PC-3 (cell line): Measurements from ENCODE around the gene CAPN3.

Experiments used
- EZH2 ChIP-seq: fragments of 300-600 bp; sonication (generic); IDR thresholded peaks from one replicate; pipeline ENCODE4 v1.6.1; 2017; ENCODE audit warnings: antibody characterized with exemption, mild to moderate bottlenecking, low read length; ENCODE audit not compliant: unreplicated experiment
- EZH2phosphoT487 ChIP-seq: fragments of 300-600 bp; sonication (generic); IDR thresholded peaks from 2 replicates; pipeline ENCODE4 v1.6.1; 2018; ENCODE audit warnings: mild to moderate bottlenecking, antibody characterized with exemption, low read length, borderline replicate concordance
- TF ChIP-seq, protein P1 (sequence below): fragments of 300-600 bp; sonication (generic); conservative IDR thresholded peaks from 2 replicates; pipeline ENCODE4 v1.5.1; 2017; ENCODE audit warnings: antibody characterized with exemption, low read depth, mild to moderate bottlenecking, low read length

DNA sequence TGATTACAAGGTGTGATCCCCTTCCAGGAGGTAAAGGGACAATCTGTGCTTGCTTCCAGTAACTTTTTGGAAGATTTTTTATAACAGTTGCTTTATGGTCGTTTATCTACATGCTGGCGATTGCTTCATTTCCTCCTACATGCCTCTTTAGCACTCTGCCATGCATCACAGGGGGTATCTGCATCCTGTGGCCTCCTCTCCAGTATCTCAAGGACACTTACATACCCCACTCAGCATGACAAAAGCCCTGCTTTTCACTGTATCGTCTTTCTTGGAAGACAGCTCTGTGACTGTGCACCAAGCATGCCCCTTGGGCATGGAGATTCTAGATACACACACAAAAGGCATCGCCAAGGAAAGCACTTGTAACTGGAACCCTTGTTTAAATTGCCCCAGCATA is 25.3 kb downstream of the CAPN3 start:
- TF ChIP-seq, protein P1, sequence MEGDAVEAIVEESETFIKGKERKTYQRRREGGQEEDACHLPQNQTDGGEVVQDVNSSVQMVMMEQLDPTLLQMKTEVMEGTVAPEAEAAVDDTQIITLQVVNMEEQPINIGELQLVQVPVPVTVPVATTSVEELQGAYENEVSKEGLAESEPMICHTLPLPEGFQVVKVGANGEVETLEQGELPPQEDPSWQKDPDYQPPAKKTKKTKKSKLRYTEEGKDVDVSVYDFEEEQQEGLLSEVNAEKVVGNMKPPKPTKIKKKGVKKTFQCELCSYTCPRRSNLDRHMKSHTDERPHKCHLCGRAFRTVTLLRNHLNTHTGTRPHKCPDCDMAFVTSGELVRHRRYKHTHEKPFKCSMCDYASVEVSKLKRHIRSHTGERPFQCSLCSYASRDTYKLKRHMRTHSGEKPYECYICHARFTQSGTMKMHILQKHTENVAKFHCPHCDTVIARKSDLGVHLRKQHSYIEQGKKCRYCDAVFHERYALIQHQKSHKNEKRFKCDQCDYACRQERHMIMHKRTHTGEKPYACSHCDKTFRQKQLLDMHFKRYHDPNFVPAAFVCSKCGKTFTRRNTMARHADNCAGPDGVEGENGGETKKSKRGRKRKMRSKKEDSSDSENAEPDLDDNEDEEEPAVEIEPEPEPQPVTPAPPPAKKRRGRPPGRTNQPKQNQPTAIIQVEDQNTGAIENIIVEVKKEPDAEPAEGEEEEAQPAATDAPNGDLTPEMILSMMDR = no peak
- TF ChIP-seq EZH2 (no peak), EZH2phosphoT487 (no peak)
